Thoracic aorta (tissue), 2 donors: ENCODE measurements around the gene MARCHF10. TPM values are rescaled to one million over a fixed set of nuclear protein-coding genes. Genes with fewer than 3 reads are reported as not detected.

Source experiments
- ATAC-seq: fragments of 150-250 bp; one replicate; pipeline ENCODE4 v1.8.0; 2017; ENCODE audit warnings: low read depth; ENCODE audit not compliant: insufficient number of reproducible peaks, low FRiP score
- DNase-seq: peaks from one replicate; pipeline ENCODE4 v3.0.0-alpha.2; 2020; ENCODE audit warnings: low spot score
- H3K27ac ChIP-seq, 2 donors: fragments of 200-600 bp; sonication (generic); 1 replicate in 1 of 2; 2 replicates in 1 of 2; pipeline ENCODE4 v1.5.1; 2016; ENCODE audit warnings: mild to moderate bottlenecking in 2 of 2, moderate library complexity in 2 of 2
- H3K27me3 ChIP-seq: fragments of 200-600 bp; sonication (generic); replicated peaks from 2 replicates; pipeline ENCODE4 v1.6.0; 2016; ENCODE audit warnings: mild to moderate bottlenecking; ENCODE audit not compliant: insufficient read depth
- H3K36me3 ChIP-seq: fragments of 200-600 bp; sonication (generic); one replicate; pipeline ENCODE4 v1.5.1; 2016
- H3K4me1 ChIP-seq, 2 donors: fragments of 200-600 bp; sonication (generic); 1 replicate in 1 of 2; 2 replicates in 1 of 2; pipeline versions ENCODE4 v1.5.1 to v1.6.0; 2016; ENCODE audit warnings: low read depth in 2 of 2, mild to moderate bottlenecking in 1 of 2; ENCODE audit not compliant: control insufficient read depth in 1 of 2
- H3K4me3 ChIP-seq: fragments of 200-600 bp; sonication (generic); 2 replicates; pipeline ENCODE4 v1.5.1; 2016; ENCODE audit warnings: mild to moderate bottlenecking
- H3K9me3 ChIP-seq: fragments of 200-600 bp; sonication (generic); 2 replicates; pipeline ENCODE4 v1.5.1; 2016
- CTCF ChIP-seq: fragments of 200-600 bp; sonication (generic); IDR thresholded peaks from one replicate; pipeline ENCODE4 v1.5.1; 2019; ENCODE audit warnings: antibody characterized with exemption
- total RNA-seq, 2 donors: library from RNA; depleted of rRNA; stranded (reverse); fragments of >200 nt; gene quantifications; one replicate each; pipeline versions ENCODE4 v1.1.0 to v1.2.3, GENCODE V29; 2016

The MARCHF10 gene
- total RNA-seq, 2 donors from 2014 or later = not detected

DNA sequence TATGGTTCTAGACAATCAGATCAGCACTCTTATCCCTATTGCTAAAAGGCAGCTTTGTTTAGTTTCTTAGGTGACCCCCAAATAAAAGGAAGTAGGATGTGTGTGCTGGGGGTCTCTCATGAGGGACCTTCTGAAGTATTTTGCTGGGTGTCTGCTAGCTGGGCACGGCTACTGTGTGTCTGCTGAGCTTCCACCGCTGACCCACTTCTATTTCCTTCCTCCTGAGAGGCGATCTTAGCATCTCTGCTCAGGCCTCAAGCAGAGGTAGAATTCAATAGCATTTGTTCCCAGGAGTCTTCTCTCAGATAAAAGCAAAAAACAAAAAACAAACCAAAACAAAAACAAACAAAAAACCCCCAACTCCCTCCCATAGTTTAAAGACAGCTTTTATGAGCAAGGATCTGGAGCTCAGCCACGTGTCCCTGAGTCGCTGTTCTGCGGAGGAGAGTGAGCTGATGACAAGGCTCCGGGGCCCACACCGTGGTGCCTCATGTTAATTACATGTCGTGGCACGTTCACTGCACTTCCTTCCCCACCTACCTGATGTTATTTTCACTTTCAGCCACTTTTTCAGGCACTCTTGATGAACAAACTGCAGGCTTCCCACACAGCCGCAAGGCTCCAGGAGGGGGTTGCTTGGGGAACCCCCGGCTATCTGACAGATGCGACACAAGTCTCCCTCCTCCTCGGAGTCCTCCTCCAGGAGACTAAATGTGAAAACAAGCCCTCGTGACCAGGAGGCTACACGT is 83.5 kb downstream of the MARCHF10 start:
- no peak for TF ChIP-seq CTCF
- Histone ChIP-seq H3K27ac (no peak overlapping the region), H3K4me3 (no peak overlapping the region), H3K27me3 (no peaks in the 10 kb centered on the region), H3K9me3 (no peaks in the 10 kb centered on the region), H3K4me1 (no peaks in the 10 kb centered on the region), H3K36me3 (no peaks in the 10 kb centered on the region)
- ATAC-seq (no peak), DNase-seq (no peak)

DNA sequence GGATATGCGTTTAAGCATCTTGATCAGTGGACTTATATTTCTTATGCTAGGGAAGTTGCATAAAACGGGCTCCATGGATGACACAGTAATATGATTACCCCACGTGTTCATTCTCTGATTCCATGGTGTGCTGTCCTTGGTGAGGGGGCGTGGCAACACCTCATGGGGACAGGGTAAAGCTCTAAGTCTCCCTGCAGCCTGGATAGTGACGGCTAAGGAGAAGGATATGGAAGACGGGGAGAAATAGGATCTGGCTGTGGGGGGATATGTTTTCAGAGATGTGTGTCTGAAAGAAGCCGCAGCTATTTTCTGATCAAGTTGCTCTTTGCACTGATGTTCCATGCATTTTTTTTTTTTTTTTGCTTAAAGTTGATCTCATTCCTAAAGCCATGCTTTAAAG is 84.3 kb downstream of the MARCHF10 start:
- DNase-seq (no peak), ATAC-seq (no peak)
- H3K4me1 ChIP-seq = no peaks in the 10 kb centered on the region
- H3K9me3 ChIP-seq = no peaks in the 10 kb centered on the region
- H3K27ac ChIP-seq = no peak overlapping the region
- no peaks in the 10 kb centered on the region for H3K27me3 ChIP-seq
- no peak overlapping the region for H3K4me3 ChIP-seq
- H3K36me3 ChIP-seq = no peaks in the 10 kb centered on the region
- TF ChIP-seq CTCF = no peak

GRCh38 chr17:62722625-62723024 is 85.5 kb downstream of the MARCHF10 start:
- H3K4me3 ChIP-seq = no peak overlapping the region
- TF ChIP-seq CTCF = no peak

DNA sequence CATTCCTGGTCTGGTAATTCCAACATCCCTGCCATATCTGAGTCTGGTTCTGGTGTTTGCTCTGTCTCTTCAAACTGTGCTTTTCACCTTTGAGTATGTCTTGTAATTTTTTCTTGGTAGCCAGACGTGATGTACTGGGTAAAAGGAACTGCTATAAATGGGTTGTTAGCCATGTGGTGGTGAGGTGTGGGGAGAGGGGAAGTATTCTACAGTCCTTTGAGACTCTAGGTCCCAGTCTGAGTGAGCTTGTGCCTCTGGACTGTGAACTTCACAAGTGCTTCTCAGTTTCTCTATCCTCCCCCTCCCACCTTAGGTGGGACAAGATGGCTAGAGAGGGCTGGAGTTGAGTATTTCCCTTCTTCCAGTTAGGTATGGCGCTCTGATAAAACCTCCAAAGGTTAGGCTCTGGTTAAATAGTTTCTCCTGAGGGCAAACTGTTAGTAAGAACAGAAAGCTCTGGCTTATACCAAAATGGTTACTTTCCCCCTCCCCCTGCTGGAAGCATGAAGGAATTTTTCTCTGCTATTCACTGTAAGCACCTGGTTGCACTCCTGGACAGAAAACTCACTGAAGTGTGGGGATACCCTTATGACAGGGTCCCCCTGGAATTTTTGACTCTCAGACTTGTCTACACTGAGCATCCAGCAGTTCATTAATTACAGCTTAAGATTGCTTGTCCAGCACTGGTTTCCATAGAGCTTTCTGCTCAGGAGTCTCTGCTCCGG is 87.8 kb downstream of the MARCHF10 start:
- Histone ChIP-seq H3K4me3 (no peak overlapping the region), H3K4me1 (no peaks in the 10 kb centered on the region), H3K27ac (no peak overlapping the region), H3K27me3 (no peaks in the 10 kb centered on the region), H3K36me3 (no peaks in the 10 kb centered on the region), H3K9me3 (no peaks in the 10 kb centered on the region)
- DNase-seq = no peak
- no peak for ATAC-seq
- peak; percentile 9 for TF ChIP-seq CTCF

More at GRCh38 chr17:62722625-62723024, 85.5 kb downstream of the MARCHF10 start:
- DNase-seq (no peak), ATAC-seq (no peak)
- Histone ChIP-seq H3K36me3 (no peaks in the 10 kb centered on the region), H3K9me3 (no peaks in the 10 kb centered on the region), H3K27me3 (no peaks in the 10 kb centered on the region), H3K4me1 (no peaks in the 10 kb centered on the region), H3K27ac (no peak overlapping the region)

DNA sequence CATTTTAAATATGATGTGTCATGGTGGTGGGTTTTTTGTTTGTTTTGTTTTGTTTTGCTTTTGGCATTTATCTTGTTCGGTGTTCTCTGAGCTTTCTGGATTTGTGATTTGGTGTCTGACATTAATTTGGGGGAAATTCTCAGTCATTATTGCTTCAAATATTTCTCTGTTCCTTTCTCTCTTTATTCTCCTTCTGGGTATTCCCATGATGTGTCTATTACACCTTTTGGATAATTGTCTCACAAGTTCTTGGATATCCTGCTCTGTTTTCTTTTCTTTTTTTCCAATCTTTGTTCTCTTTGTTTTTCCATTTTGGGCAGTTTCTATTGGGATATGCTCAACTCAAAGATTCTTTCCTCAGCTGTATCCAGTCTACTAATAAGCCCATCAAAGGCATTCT is 88.5 kb downstream of the MARCHF10 start:
- no peaks in the 10 kb centered on the region for H3K9me3 ChIP-seq
- ATAC-seq (no peak), DNase-seq (no peak)
- TF ChIP-seq CTCF = no peak
- H3K4me3 ChIP-seq = no peak overlapping the region
- H3K4me1 ChIP-seq = no peaks in the 10 kb centered on the region
- H3K27ac ChIP-seq = no peak overlapping the region
- no peaks in the 10 kb centered on the region for H3K36me3 ChIP-seq
- H3K27me3 ChIP-seq = no peaks in the 10 kb centered on the region
